ENCODE measurements around the gene NCOA7. TPM values are rescaled to one million over a fixed set of nuclear protein-coding genes. Genes with fewer than 3 reads are reported as not detected.

The NCOA7 gene
- total and polyA plus RNA-seq, 2 of the 8 experiments (the other 6 are each of a cell fraction or from before 2014, with no cell fraction given): 2.6 to 10.7 TPM

GRCh38 chr6:125944434-125944816 lies 153.7 kb downstream of the NCOA7 start:
- Histone ChIP-seq H3K23me2 (ENCODE audit: low read depth, low read length) (no peaks in the 10 kb centered on the region), H3K4ac (replicated peaks; ENCODE audit: insufficient read length, low read depth, low read length) (no peak overlapping the region), H3K14ac (ENCODE audit: insufficient read length) (no peak overlapping the region), H3K9ac (replicated peaks in 1 of 4; ENCODE audit: extremely low read depth in 1 of 4, low read depth in 3 of 4, low read length in 3 of 4) (no peak overlapping the region), H2BK5ac (ENCODE audit: low read depth, low read length) (no peak overlapping the region), H4K5ac (ENCODE audit: insufficient read length, low read depth, low read length) (no peak overlapping the region), H4K20me1 (replicated peaks in 1 of 2; ENCODE audit: control insufficient read depth in 1 of 2, insufficient read depth in 2 of 2, low read length in 2 of 2) (no peaks in the 10 kb centered on the region), H2BK12ac (ENCODE audit: low read depth, low read length) (no peak overlapping the region), H2AK5ac (ENCODE audit: low read depth, low read length) (no peak overlapping the region), H2BK120ac (replicated peaks; ENCODE audit: low read depth, low read length) (no peak overlapping the region), H4K8ac (ENCODE audit: extremely low read depth, insufficient read depth, low read length) (no peak overlapping the region), H3K23ac (ENCODE audit: insufficient read length) (no peak overlapping the region), H3K4me1 (replicated peaks in 1 of 4; ENCODE audit: control insufficient read depth in 3 of 4, insufficient read depth in 4 of 4, low read length in 3 of 4) (no peaks in the 10 kb centered on the region), H3K79me1 (ENCODE audit: low read depth, low read length) (no peaks in the 10 kb centered on the region), H2BK20ac (ENCODE audit: low read length) (no peak overlapping the region; the same call in 1 of the 2 replicates), H3K27ac (ENCODE audit: low read depth, low read length) (no peak overlapping the region), H3K4me3 (ENCODE audit: extremely low read depth in 1 of 4, insufficient read depth in 2 of 4, low read depth in 3 of 4, low read length in 4 of 4) (no peak overlapping the region), H3K79me2 (ENCODE audit: control insufficient read depth in 1 of 2, insufficient read depth in 2 of 2, low read length in 2 of 2) (no peaks in the 10 kb centered on the region), H4K91ac (replicated peaks; ENCODE audit: insufficient read length, low read length) (no peak overlapping the region), H3K9me3 (ENCODE audit: insufficient read depth in 2 of 2, low read depth in 1 of 2, low read length in 1 of 2) (no peaks in the 10 kb centered on the region), H2AFZ (ENCODE audit: low read length) (no peak overlapping the region), H3K36me3 (ENCODE audit: control insufficient read depth in 2 of 4, insufficient read depth in 4 of 4, low read length in 3 of 4) (no peaks in the 10 kb centered on the region), H3K27me3 (replicated peaks in 1 of 4; ENCODE audit: control insufficient read depth in 3 of 4, extremely low read depth in 1 of 4, insufficient read depth in 3 of 4, low read length in 3 of 4) (no peaks in the 10 kb centered on the region; a peak in 2 of 7 replicates), H2BK15ac (ENCODE audit: low read length) (no peak overlapping the region), H3K18ac (ENCODE audit: extremely low read depth, low read length) (no peak overlapping the region), H3K56ac (replicated peaks; ENCODE audit: insufficient read length, low read depth, low read length) (no peak overlapping the region), H3K4me2 (ENCODE audit: insufficient read depth in 1 of 2, low read depth in 2 of 2, low read length in 2 of 2) (no peak overlapping the region)
- 86% methylated on average over 5 of the region's 5 CpGs; no CpG with 5 or more reads in 1 of the 2 experiments for WGBS, 2 experiments (ENCODE audit: extremely low coverage in 1 of 2, insufficient coverage in 1 of 2, insufficient read length in 1 of 2, insufficient replicate concordance in 2 of 2, low coverage in 1 of 2, low lambda C conversion rate in 2 of 2, missing lambda C conversion rate in 1 of 2)
- TF ChIP-seq SAP30 (IDR thresholded peaks at IDR 0.05; ENCODE audit: insufficient read depth, insufficient replicate concordance, low read length) (no peak), SIRT6 (IDR thresholded peaks at IDR 0.05; ENCODE audit: low read length) (no peak), SP2 (IDR thresholded peaks at IDR 0.05; ENCODE audit: low read length) (no peak), RAD21 (IDR thresholded peaks at IDR 0.05 in 1 of 2, conservative IDR thresholded peaks at IDR 0.05 in 1 of 2; ENCODE audit: low read depth in 2 of 2, low read length in 2 of 2) (no peak), TEAD4 (IDR thresholded peaks at IDR 0.05; ENCODE audit: low read depth, low read length) (no peak), CBX5 (IDR thresholded peaks at IDR 0.05; ENCODE audit: low read depth, low read length) (no peak), EGR1 (IDR thresholded peaks at IDR 0.05; ENCODE audit: borderline replicate concordance, low read depth, low read length) (no peak), CEBPB (IDR thresholded peaks at IDR 0.05; ENCODE audit: low read depth, low read length) (no peak), EZH2 (IDR thresholded peaks at IDR 0.05; ENCODE audit: low read depth, low read length, severe bottlenecking) (no peak), JUN (IDR thresholded peaks at IDR 0.05; ENCODE audit: low read depth, low read length) (no peak), RBBP5 (IDR thresholded peaks at IDR 0.05; ENCODE audit: borderline replicate concordance, low read depth, low read length) (no peak), YY1 (IDR thresholded peaks at IDR 0.05; ENCODE audit: low read depth, low read length) (no peak), NANOG (IDR thresholded peaks at IDR 0.05; ENCODE audit: insufficient read depth, low read depth, low read length, poor library complexity, severe bottlenecking) (no peak)
- no peak for DNase-seq (ENCODE audit: low read depth in 1 of 2, low spot score in 2 of 2)
- FAIRE-seq: no peak
- CTCF ChIA-PET (ENCODE audit: partially characterized antibody): interaction anchor here (2.3 to 2.5 kb wide), 2 partner anchors 9 to 12 kb away, joined by 12 to 13 read pairs; partner anchors contain the start of gene HINT3
- POLR2A ChIA-PET (ENCODE audit: partially characterized antibody): no interaction called here
